ENCODE measurements around the gene PNLIPRP3. TPM values are rescaled to one million over a fixed set of nuclear protein-coding genes. Genes with fewer than 3 reads are reported as not detected.

Gene PNLIPRP3
- total and polyA plus RNA-seq, 2 of the 8 experiments (the other 6 are each of a cell fraction or from before 2014, with no cell fraction given), result not detected

GRCh38 chr10:116457488-116457887, 29.8 kb downstream of the PNLIPRP3 start (continued):
- TF ChIP-seq CHD7 (IDR thresholded peaks at IDR 0.05; ENCODE audit: insufficient replicate concordance, low read length), result no peak
- TF ChIP-seq TEAD4 (IDR thresholded peaks at IDR 0.05; ENCODE audit: low read depth, low read length), result no peak
- no peak for TF ChIP-seq CEBPB (IDR thresholded peaks at IDR 0.05; ENCODE audit: low read depth, low read length)
- TF ChIP-seq PHF8 (conservative IDR thresholded peaks at IDR 0.05; ENCODE audit: low read depth, low read length), result no peak
- TF ChIP-seq RAD21 (IDR thresholded peaks at IDR 0.05 in 1 of 2, conservative IDR thresholded peaks at IDR 0.05 in 1 of 2; ENCODE audit: low read depth in 2 of 2, low read length in 2 of 2), result no peak
- no peak for TF ChIP-seq USF2 (IDR thresholded peaks at IDR 0.05; ENCODE audit: low read length)
